Astrocyte of the cerebellum (primary cell): ENCODE data around the gene CCDC148.
A peak's percentile ranks its signal among the peaks of the same experiment; 100 is the strongest.

Experiments used
- DNase-seq: peaks from one replicate; pipeline ENCODE4 v3.0.0-alpha.2; 2011; ENCODE audit warnings: low read depth
- H3K4me3 ChIP-seq: 2 replicates; pipeline ENCODE4 v1.5.1; 2011; ENCODE audit warnings: mild to moderate bottlenecking, low read depth, low read length, moderate library complexity
- CTCF ChIP-seq: IDR thresholded peaks from 2 replicates; pipeline ENCODE4 v1.5.1; 2012; ENCODE audit warnings: low read length, low read depth, moderate library complexity, mild to moderate bottlenecking; ENCODE audit errors: missing control alignments
- in situ Hi-C: cut with HindIII; loops from 2 replicates; pipeline ENCODE4 v1.10.0; 2017; ENCODE audit warnings: low sequenced_read_pairs

The CCDC148 gene

GRCh38 chr2:158305501-158305900 is 151.1 kb downstream of the CCDC148 start:
- TF ChIP-seq CTCF: no peak
- no peak for DNase-seq
- in situ Hi-C loops: no loop called here
- no peak overlapping the region for H3K4me3 ChIP-seq

GRCh38 chr2:158300394-158300793 is 156.2 kb downstream of the CCDC148 start:
- no peak for TF ChIP-seq CTCF
- DNase-seq: no peak
- in situ Hi-C loops: no loop called here
- no peak overlapping the region for H3K4me3 ChIP-seq

- no peak overlapping the region for H3K4me3 ChIP-seq
- in situ Hi-C loops: no loop called here
- no peak for TF ChIP-seq CTCF
- peak; percentile 16 for DNase-seq
Observed at GRCh38 chr2:158297606-158298005, 158.9 kb downstream of the CCDC148 start.

- TF ChIP-seq CTCF: no peak
- peak; percentile 18 for DNase-seq
- no peak overlapping the region for H3K4me3 ChIP-seq
- in situ Hi-C loops: no loop called here
Observed at GRCh38 chr2:158297120-158297519, 159.4 kb downstream of the CCDC148 start.

GRCh38 chr2:158293722-158294121 is 162.8 kb downstream of the CCDC148 start:
- in situ Hi-C loops: no loop called here
- TF ChIP-seq CTCF: no peak
- DNase-seq: no peak
- no peak overlapping the region for H3K4me3 ChIP-seq

- no peak for TF ChIP-seq CTCF
- in situ Hi-C loops: no loop called here
- H3K4me3 ChIP-seq: no peak overlapping the region
- DNase-seq: no peak
Observed at GRCh38 chr2:158291544-158292180, 164.9 kb downstream of the CCDC148 start.
